Measurements from ENCODE around the gene TTLL12.

DNA sequence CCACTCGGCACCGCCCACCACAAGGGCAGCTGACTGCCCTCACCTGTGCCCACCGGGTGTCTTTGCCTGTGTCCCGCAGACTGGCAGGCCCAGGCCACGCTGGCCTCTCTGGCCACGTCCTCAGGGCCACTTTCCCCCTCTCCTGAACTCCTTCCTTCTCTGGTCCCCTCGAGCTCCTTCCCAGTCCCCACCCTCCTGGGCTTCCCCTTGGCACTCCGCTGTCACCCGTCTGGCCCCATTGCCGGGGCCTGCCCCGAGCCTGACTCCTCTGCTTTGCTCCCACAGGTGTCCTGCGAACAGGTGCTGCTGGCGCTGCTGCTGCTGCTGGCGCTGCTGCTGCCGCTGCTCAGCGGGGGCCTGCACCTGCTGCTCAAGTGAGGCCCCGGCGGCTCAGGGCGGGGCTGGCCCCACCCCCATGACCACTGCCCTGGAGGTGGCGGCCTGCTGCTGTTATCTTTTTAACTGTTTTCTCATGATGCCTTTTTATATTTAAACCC is 58.0 kb downstream of the TTLL12 start:
- no peak for TF ChIP-seq EZH2phosphoT487 (IDR thresholded peaks at IDR 0.05; ENCODE audit: borderline replicate concordance, low read length)
- TF ChIP-seq, protein P1, sequence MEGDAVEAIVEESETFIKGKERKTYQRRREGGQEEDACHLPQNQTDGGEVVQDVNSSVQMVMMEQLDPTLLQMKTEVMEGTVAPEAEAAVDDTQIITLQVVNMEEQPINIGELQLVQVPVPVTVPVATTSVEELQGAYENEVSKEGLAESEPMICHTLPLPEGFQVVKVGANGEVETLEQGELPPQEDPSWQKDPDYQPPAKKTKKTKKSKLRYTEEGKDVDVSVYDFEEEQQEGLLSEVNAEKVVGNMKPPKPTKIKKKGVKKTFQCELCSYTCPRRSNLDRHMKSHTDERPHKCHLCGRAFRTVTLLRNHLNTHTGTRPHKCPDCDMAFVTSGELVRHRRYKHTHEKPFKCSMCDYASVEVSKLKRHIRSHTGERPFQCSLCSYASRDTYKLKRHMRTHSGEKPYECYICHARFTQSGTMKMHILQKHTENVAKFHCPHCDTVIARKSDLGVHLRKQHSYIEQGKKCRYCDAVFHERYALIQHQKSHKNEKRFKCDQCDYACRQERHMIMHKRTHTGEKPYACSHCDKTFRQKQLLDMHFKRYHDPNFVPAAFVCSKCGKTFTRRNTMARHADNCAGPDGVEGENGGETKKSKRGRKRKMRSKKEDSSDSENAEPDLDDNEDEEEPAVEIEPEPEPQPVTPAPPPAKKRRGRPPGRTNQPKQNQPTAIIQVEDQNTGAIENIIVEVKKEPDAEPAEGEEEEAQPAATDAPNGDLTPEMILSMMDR (IDR thresholded peaks at IDR 0.05; ENCODE audit: low read depth, low read length, poor library complexity, severe bottlenecking) = no peak
